Right atrium auricular region (tissue), 2 donors: ENCODE results near the gene STARD3. TPM values are rescaled to one million over a fixed set of nuclear protein-coding genes. Genes with fewer than 3 reads are reported as not detected.
A peak's percentile ranks its signal among the peaks of the same experiment; 100 is the strongest.

Experiments
- DNase-seq: peaks from one replicate; pipeline ENCODE4 v3.0.0-alpha.2; 2019; ENCODE audit warnings: low spot score
- H3K27ac ChIP-seq, 2 donors: fragments of 200-600 bp; sonication (generic); 1 replicate in 1 of 2; 2 replicates in 1 of 2; pipeline ENCODE4 v1.5.1; 2016 to 2019
- H3K27me3 ChIP-seq, 2 donors: fragments of 200-600 bp; sonication (generic); one replicate each; pipeline versions ENCODE4 v1.5.1 to v1.6.0; 2017 to 2019
- H3K36me3 ChIP-seq: fragments of 200-600 bp; sonication (generic); one replicate; pipeline ENCODE4 v1.5.1; 2016
- H3K4me1 ChIP-seq, 2 donors: fragments of 200-600 bp; sonication (generic); one replicate each; pipeline versions ENCODE4 v1.5.1 to v1.6.0; 2017 to 2019
- H3K4me3 ChIP-seq, 2 donors: fragments of 200-600 bp; sonication (generic); 1 replicate in 1 of 2; 2 replicates in 1 of 2; pipeline ENCODE4 v1.5.1; 2017 to 2019; ENCODE audit warnings: mild to moderate bottlenecking in 1 of 2, moderate library complexity in 1 of 2
- H3K9me3 ChIP-seq, 2 donors: fragments of 200-600 bp; sonication (generic); one replicate each; pipeline ENCODE4 v1.5.1; 2019
- total RNA-seq, 2 donors: library from RNA; depleted of rRNA; stranded (reverse); fragments of >200 nt; gene quantifications; one replicate each; pipeline ENCODE4 v1.1.0, GENCODE V29; 2016
- TF ChIP-seq, protein P1 (sequence below), 2 donors: fragments of 200-600 bp; sonication (generic); IDR thresholded peaks; one replicate each; pipeline ENCODE4 v1.5.1; 2019; ENCODE audit warnings: antibody characterized with exemption in 2 of 2

Gene STARD3
- total RNA-seq, 2 donors from 2014 or later, result 18.5 to 22.2 TPM

DNA sequence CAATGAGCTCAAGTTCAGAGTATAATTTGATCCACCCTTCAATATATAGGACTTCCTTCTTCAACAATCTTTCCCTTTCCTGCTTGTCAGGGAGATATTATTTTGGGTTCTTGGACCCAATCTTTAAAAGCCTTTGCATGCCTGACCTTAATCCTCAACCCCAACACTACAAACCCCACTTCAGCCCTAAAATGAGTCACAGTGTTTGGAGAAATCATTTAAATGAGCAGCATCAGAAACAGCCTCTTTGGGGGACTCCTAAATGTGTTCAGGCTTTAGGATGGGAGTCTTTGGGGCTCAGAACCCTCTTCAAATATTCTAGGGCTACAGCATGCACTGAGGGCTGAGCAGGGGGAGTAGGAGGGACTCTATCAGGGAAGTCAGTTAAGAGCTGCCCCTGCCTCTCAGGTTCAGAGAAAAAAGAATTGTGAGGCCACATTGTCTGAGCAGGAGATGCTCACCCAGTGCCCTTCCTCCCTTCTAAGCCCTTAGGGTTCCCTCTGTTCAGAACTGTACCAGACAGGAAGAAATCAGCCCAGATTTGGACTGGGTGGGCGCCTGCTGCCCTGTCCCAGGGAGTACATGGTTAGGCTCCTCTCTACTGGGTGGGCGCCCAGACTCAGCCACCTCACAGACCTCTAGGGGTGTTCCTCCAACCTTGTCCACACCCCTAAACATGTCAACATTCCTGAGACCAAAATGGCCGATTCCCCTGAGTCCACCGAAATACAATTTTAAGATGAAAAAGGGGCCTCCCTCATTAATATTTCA lies 34.2 kb upstream of the STARD3 start:
- peaks cover 0 to 57% of the 10 kb centered on the region in 2 donors for H3K4me1 ChIP-seq

DNA sequence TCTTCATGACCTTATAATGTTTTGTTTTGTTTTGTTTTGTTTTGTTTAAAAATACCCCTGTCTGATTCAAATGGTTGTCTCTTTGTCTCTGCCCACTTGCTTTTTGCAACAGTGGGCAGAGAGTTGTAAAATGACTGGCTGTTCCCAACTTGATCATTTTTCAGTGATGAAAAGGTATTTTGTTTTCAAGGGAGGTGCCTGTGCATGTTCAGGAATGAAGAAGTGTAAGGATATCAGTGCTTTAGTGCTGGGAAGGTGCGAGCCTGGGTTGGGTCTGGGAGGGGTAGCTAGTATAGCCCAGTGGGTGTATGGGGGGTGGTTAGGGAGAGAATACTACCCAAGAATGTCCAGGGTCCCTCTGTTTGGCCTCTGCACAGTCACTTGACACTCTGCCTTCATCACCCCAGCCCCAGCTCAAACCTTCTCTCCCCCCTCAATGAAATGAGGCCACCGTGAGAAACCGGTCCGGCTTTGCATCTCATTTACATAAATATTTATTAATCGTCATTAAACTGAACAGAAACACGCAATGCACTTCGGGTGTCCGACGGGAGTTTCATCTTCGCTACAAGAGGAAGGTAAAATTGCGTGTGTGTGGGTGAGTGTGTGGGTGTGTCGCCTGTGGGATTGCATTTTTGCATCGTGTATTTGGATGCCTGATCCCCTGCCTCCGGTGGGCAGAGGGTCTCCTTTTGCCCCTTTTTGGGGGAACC lies 33.5 kb upstream of the STARD3 start:
- Histone ChIP-seq H3K27me3 (peaks cover 67 to 82% of the 10 kb centered on the region in 2 donors), H3K4me3 (no peak overlapping the region), H3K4me1 (peaks cover 0 to 56% of the 10 kb centered on the region in 2 donors), H3K36me3 (no peaks in the 10 kb centered on the region), H3K27ac (no peak overlapping the region), H3K9me3 (no peaks in the 10 kb centered on the region)
- TF ChIP-seq, protein P1, sequence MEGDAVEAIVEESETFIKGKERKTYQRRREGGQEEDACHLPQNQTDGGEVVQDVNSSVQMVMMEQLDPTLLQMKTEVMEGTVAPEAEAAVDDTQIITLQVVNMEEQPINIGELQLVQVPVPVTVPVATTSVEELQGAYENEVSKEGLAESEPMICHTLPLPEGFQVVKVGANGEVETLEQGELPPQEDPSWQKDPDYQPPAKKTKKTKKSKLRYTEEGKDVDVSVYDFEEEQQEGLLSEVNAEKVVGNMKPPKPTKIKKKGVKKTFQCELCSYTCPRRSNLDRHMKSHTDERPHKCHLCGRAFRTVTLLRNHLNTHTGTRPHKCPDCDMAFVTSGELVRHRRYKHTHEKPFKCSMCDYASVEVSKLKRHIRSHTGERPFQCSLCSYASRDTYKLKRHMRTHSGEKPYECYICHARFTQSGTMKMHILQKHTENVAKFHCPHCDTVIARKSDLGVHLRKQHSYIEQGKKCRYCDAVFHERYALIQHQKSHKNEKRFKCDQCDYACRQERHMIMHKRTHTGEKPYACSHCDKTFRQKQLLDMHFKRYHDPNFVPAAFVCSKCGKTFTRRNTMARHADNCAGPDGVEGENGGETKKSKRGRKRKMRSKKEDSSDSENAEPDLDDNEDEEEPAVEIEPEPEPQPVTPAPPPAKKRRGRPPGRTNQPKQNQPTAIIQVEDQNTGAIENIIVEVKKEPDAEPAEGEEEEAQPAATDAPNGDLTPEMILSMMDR (IDR thresholded peaks at IDR 0.05), result no peak
- DNase-seq, result no peak

More for the DNA sequence above, 34.2 kb upstream of the STARD3 start:
- Histone ChIP-seq H3K9me3 (no peaks in the 10 kb centered on the region), H3K27ac (no peak overlapping the region), H3K36me3 (no peaks in the 10 kb centered on the region), H3K27me3 (peaks cover 69 to 82% of the 10 kb centered on the region in 2 donors), H3K4me3 (no peak overlapping the region)
- no peak for DNase-seq
- TF ChIP-seq, protein P1 (IDR thresholded peaks at IDR 0.05), result no peak

DNA sequence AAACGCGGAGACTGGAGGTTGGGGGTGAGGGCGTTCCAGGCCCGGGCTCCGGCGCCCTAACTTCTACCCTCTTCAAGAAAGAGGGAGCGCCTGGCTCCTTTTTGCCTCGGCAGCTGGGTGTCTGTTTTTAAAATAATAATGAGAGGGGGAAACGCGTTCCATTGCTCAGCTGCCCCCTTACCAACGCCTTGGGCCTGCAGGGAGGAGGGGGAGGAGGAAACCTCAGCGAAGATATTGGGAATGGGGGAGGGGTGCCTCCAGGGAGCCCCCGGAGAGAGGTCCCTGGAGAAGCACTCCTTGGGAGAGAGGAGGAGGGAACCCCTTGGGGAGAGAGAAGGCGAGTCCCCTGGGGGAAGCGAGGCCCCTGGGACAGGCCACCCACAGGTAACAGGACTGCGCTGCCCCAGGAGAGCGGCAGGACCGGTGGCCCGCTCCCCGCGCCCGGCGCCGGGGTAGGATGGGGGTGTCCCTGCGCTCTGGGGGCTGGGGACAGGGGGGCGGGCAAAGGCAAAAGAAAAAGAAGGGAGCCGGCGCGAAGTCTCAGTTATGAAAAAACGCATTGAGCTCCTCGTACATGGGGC lies 31.9 kb upstream of the STARD3 start:
- no peak overlapping the region for H3K27ac ChIP-seq
- TF ChIP-seq, protein P1 (IDR thresholded peaks at IDR 0.05), result no peak
- no peak overlapping the region for H3K4me3 ChIP-seq
- no peaks in the 10 kb centered on the region for H3K36me3 ChIP-seq
- DNase-seq, result no peak
- H3K27me3 ChIP-seq, result peaks cover 53 to 67% of the 10 kb centered on the region in 2 donors
- peaks cover 0 to 42% of the 10 kb centered on the region in 2 donors for H3K4me1 ChIP-seq
- H3K9me3 ChIP-seq, result no peaks in the 10 kb centered on the region

DNA sequence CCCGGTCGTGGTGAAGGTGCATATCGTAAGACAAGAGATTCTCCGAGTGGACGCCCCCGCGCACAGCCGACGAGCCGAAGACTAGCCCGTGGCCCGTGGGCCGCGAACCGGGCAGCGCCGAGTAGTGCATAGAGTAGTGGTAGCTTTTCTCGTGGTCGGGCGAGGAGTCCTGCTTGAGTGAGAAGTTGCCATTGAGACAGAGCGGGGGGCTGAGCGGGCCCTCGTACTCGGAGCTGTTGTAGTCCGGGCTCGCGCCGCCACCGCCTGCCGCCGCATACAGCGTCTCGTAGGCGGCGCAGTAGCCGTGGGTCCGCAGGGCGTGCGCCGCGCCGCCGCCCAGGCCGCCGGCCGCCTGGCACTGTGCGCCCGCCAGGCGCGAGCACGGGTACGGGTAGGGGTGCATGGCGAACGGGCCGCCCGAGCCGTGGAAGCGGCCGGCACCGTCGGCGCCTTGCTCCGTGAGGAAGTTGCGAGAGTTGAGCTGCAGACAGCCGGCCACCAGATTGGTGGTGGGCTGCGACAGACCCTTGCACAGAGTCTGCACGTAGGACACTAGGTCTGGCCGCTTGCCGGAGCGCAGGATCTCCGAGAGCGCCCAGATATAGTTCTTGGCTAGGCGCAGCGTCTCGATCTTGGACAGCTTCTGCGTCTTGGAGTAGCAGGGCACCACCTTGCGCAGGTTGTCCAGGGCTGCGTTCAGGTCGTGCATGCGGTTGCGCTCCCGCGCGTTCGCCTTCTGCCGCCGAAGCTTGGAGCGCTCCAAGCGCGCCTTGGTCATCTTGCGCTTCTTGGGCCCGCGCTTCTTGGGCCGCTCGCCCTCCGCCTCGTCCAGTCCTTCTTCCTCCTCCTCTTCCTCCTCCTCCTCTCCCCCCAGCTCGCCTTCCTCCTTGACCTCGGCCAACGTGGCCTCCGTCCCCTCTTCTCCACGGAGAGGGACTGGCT lies 31.2 kb upstream of the STARD3 start:
- peak overlapping the region in 1 of 2 donors; percentile 40 for H3K4me3 ChIP-seq
- H3K27me3 ChIP-seq, result peaks cover 47 to 60% of the 10 kb centered on the region in 2 donors
- DNase-seq, result no peak

More for the DNA sequence above, 31.2 kb upstream of the STARD3 start:
- TF ChIP-seq, protein P1 (IDR thresholded peaks at IDR 0.05), result no peak
- H3K27ac ChIP-seq, result no peak overlapping the region
- H3K4me1 ChIP-seq, result peaks cover 0 to 42% of the 10 kb centered on the region in 2 donors
- no peaks in the 10 kb centered on the region for H3K9me3 ChIP-seq
- no peaks in the 10 kb centered on the region for H3K36me3 ChIP-seq
